HCT116 (cell line): ENCODE measurements around the gene IL1RN. TPM values are rescaled to one million over a fixed set of nuclear protein-coding genes. Genes with fewer than 3 reads are reported as not detected.

Experiments
- ATAC-seq: fragments of 200-7000 bp; cut with Tn5 transposase; 2 replicates; pipeline ENCODE4 v1.9.1; 2020; ENCODE audit warnings: mild to moderate bottlenecking, moderate library complexity
- BruUV-seq: library from RNA; stranded (reverse); fragments of 400-500 nt; replicated peaks from 2 replicates; lab custom pipeline; 2021; lab: Mats Ljungman, UMichigan
- CTCF ChIA-PET: fragments of 300-600 bp; sonication (Branson Sonifier 250); formaldehyde crosslinking; loops from one replicate; lab custom pipeline; 2021; ENCODE audit warnings: antibody characterized with exemption; lab: Charles Lee
- POLR2A ChIA-PET: fragments of 300-600, 350-600 bp; sonication (Branson Sonifier 250); formaldehyde crosslinking; loops from one replicate; lab custom pipeline; 2021; ENCODE audit warnings: antibody characterized with exemption; lab: Charles Lee
- RAD21 ChIA-PET, 2 experiments: fragments of 300-600 bp; sonication (Branson Sonifier 250); formaldehyde crosslinking; loops; one replicate each; lab custom pipeline; 2023; ENCODE audit warnings: low total read pairs in 2 of 2; ENCODE audit not compliant: uncharacterized antibody in 2 of 2, unreplicated experiment in 2 of 2, low non-redundant PET in 1 of 2; lab: Charles Lee
- DNase-seq: peaks from one replicate; pipeline ENCODE4 v3.0.0-alpha.2; 2010; ENCODE audit warnings: low read depth, low spot score
- H2AFZ ChIP-seq: fragments of 200-600 bp; shearing (Covaris generic), sonication (generic); 2 replicates; pipeline ENCODE4 v1.6.1; 2017; ENCODE audit warnings: low read depth, mixed run types, mixed read lengths, antibody characterized with exemption, low read length; ENCODE audit not compliant: poor library complexity, severe bottlenecking
- H3K27ac ChIP-seq: 2 replicates; pipeline ENCODE4 v1.5.1; 2012; ENCODE audit warnings: low read depth, low read length
- H3K27me3 ChIP-seq: fragments of 200-600 bp; sonication (generic); 2 replicates; pipeline ENCODE4 v1.6.1; 2016; ENCODE audit warnings: mixed run types, low read length, mixed read lengths; ENCODE audit not compliant: insufficient read depth
- H3K36me3 ChIP-seq, 2 experiments: fragments of 200-500 bp in 1 of 2; fragments of 200-600 bp in 1 of 2; sonication (Bioruptor generic) in 1 of 2; sonication (generic) in 1 of 2; 2 replicates each; pipeline versions ENCODE4 v1.5.1 to v1.6.1; 2014 to 2016; ENCODE audit warnings: low read length in 2 of 2, inconsistent platforms in 1 of 2, mixed read lengths in 1 of 2, mixed run types in 1 of 2; ENCODE audit not compliant: insufficient read depth in 2 of 2, control insufficient read depth in 1 of 2
- H3K4me1 ChIP-seq, 2 experiments: fragments of 200-600 bp in 1 of 2; sonication (generic) in 1 of 2; 2 replicates each; pipeline versions ENCODE4 v1.5.1 to v1.6.1; 2012 to 2017; ENCODE audit warnings: low read length in 2 of 2, inconsistent platforms in 1 of 2, mild to moderate bottlenecking in 1 of 2, mixed read lengths in 1 of 2, mixed run types in 1 of 2, moderate library complexity in 1 of 2; ENCODE audit not compliant: insufficient read depth in 2 of 2, control insufficient read depth in 1 of 2
- H3K4me2 ChIP-seq: fragments of 200-600 bp; sonication (generic); 2 replicates; pipeline ENCODE4 v1.6.1; 2017; ENCODE audit warnings: mixed run types, low read length, mixed read lengths
- H3K4me3 ChIP-seq, 2 experiments: fragments of 200-600 bp in 1 of 2; sonication (generic) in 1 of 2; replicated peaks in 1 of 2; 2 replicates each; pipeline ENCODE4 v1.5.1; 2011 to 2016; ENCODE audit warnings: low read length in 2 of 2, control low read depth in 1 of 2, low read depth in 1 of 2, mild to moderate bottlenecking in 1 of 2, mixed read lengths in 1 of 2, mixed run types in 1 of 2
- H3K79me2 ChIP-seq: fragments of 200-600 bp; sonication (generic); 2 replicates; pipeline ENCODE4 v1.6.1; 2017; ENCODE audit warnings: mild to moderate bottlenecking, mixed run types, low read length, moderate library complexity, mixed read lengths; ENCODE audit not compliant: insufficient read depth
- H3K9ac ChIP-seq: fragments of 200-600 bp; sonication (generic); 2 replicates; pipeline ENCODE4 v1.6.1; 2016; ENCODE audit warnings: low read length, mixed read lengths
- H3K9me2 ChIP-seq: fragments of 200-600 bp; sonication (generic), shearing (Covaris generic); 2 replicates; pipeline ENCODE4 v1.6.1; 2017; ENCODE audit warnings: mixed run types, mild to moderate bottlenecking, moderate library complexity; ENCODE audit not compliant: insufficient read depth
- H3K9me3 ChIP-seq, 2 experiments: fragments of 200-500 bp in 1 of 2; fragments of 200-600 bp in 1 of 2; sonication (Bioruptor generic) in 1 of 2; sonication (generic) in 1 of 2; 2 replicates each; pipeline ENCODE4 v1.6.1; 2014 to 2017; ENCODE audit warnings: low read length in 2 of 2, mixed read lengths in 2 of 2, inconsistent platforms in 1 of 2, low read depth in 1 of 2, mild to moderate bottlenecking in 1 of 2, mixed run types in 1 of 2, moderate library complexity in 1 of 2; ENCODE audit not compliant: control insufficient read depth in 1 of 2, insufficient read depth in 1 of 2
- H4K20me1 ChIP-seq: fragments of 200-600 bp; sonication (generic), shearing (Covaris generic); 2 replicates; pipeline ENCODE4 v1.6.1; 2017; ENCODE audit warnings: mixed run types, mild to moderate bottlenecking, moderate library complexity; ENCODE audit not compliant: insufficient read depth
- CBX3 ChIP-seq: IDR thresholded peaks from 2 replicates; pipeline ENCODE4 v1.6.1; 2012; ENCODE audit warnings: low read depth
- EGR1 ChIP-seq: IDR thresholded peaks from 2 replicates; pipeline ENCODE4 v1.6.1; 2012; ENCODE audit warnings: low read depth
- ELF1 ChIP-seq: IDR thresholded peaks from 2 replicates; pipeline ENCODE4 v1.6.1; 2012; ENCODE audit warnings: low read depth, borderline replicate concordance
- EZH2 ChIP-seq: fragments of 200-600 bp; sonication (generic); IDR thresholded peaks from 2 replicates; pipeline ENCODE4 v1.6.1; 2017; ENCODE audit warnings: antibody characterized with exemption, mixed run types
- EZH2phosphoT487 ChIP-seq: fragments of 200-600 bp; IDR thresholded peaks from 2 replicates; pipeline ENCODE4 v1.6.1; 2018; ENCODE audit warnings: antibody characterized with exemption, borderline replicate concordance
- POLR2A ChIP-seq: IDR thresholded peaks from 2 replicates; pipeline ENCODE4 v1.7.0; 2011; ENCODE audit warnings: borderline replicate concordance; ENCODE audit not compliant: insufficient read depth, insufficient read length; ENCODE audit errors: extremely low read depth
- RAD21 ChIP-seq: IDR thresholded peaks from 2 replicates; pipeline ENCODE4 v1.6.1; 2012; ENCODE audit warnings: low read depth, mild to moderate bottlenecking
- SP1 ChIP-seq: IDR thresholded peaks from 2 replicates; pipeline ENCODE4 v1.6.1; 2012; ENCODE audit warnings: low read depth
- YY1 ChIP-seq: IDR thresholded peaks from 2 replicates; pipeline ENCODE4 v1.6.1; 2011; ENCODE audit warnings: low read length, low read depth, moderate library complexity, mild to moderate bottlenecking; ENCODE audit not compliant: insufficient replicate concordance; ENCODE audit errors: extremely low read depth
- ZFX ChIP-seq: fragments of 450-650 bp; IDR thresholded peaks from 2 replicates; pipeline ENCODE4 v1.6.1; 2017
- intact Hi-C: fragments of 100-400 bp; cut with micrococcal nuclease; formaldehyde crosslinking; loops from 2 replicates; pipeline ENCODE4 v1.10.0; 2022
- total RNA-seq: library from RNA; stranded (reverse); gene quantifications from one replicate; pipeline ENCODE4 v1.2.1, GENCODE V29; 2021; ENCODE audit not compliant: unreplicated experiment
- TF ChIP-seq, protein P1 (sequence below), 3 experiments: fragments of 200-600 bp in 1 of 3; sonication (generic) in 1 of 3; IDR thresholded peaks in 2 of 3; conservative IDR thresholded peaks in 1 of 3; 2 replicates each; pipeline ENCODE4 v1.5.1; 2012 to 2017; ENCODE audit warnings: low read depth in 2 of 3, low read length in 2 of 3, antibody characterized with exemption in 1 of 3, borderline replicate concordance in 1 of 3, control low read depth in 1 of 3, mild to moderate bottlenecking in 1 of 3, mixed read lengths in 1 of 3, mixed run types in 1 of 3, moderate library complexity in 1 of 3; ENCODE audit not compliant: insufficient read depth in 1 of 3
- TF ChIP-seq, protein P2 (sequence below): IDR thresholded peaks from 2 replicates; pipeline ENCODE4 v1.6.1; 2012
- TF ChIP-seq, protein P3 (sequence below): IDR thresholded peaks from 2 replicates; pipeline ENCODE4 v1.6.1; 2011; ENCODE audit warnings: mild to moderate bottlenecking, low read length, moderate library complexity; ENCODE audit not compliant: insufficient replicate concordance; ENCODE audit errors: extremely low read depth
- TF ChIP-seq, protein P4 (sequence below): IDR thresholded peaks from 2 replicates; pipeline ENCODE4 v1.6.1; 2012

The IL1RN gene
- total RNA-seq, 1 experiment from 2014 or later = 0.25 TPM

DNA sequence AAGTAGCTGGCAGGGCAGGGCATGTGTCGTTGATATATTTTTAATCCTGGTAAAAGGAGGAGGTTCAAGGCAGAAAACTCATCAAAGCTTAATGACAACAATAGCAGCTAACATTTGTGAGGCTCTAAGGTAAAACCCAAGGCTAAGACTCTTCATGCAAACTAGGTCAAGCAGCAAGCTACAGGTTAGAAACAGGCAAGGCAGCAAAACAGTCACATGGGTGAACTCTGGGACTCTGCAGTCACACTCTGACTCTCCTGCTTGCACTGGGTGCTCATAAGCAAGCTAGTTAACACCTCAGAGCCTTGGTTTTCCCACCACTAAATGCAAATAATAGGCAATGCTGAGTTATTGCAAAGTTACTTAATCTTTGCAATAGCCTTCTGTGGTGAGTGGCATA lies 7.9 kb downstream of the IL1RN start (continued):
- TF ChIP-seq, protein P1, sequence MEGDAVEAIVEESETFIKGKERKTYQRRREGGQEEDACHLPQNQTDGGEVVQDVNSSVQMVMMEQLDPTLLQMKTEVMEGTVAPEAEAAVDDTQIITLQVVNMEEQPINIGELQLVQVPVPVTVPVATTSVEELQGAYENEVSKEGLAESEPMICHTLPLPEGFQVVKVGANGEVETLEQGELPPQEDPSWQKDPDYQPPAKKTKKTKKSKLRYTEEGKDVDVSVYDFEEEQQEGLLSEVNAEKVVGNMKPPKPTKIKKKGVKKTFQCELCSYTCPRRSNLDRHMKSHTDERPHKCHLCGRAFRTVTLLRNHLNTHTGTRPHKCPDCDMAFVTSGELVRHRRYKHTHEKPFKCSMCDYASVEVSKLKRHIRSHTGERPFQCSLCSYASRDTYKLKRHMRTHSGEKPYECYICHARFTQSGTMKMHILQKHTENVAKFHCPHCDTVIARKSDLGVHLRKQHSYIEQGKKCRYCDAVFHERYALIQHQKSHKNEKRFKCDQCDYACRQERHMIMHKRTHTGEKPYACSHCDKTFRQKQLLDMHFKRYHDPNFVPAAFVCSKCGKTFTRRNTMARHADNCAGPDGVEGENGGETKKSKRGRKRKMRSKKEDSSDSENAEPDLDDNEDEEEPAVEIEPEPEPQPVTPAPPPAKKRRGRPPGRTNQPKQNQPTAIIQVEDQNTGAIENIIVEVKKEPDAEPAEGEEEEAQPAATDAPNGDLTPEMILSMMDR (IDR thresholded peaks at IDR 0.05 in 2 of 3, conservative IDR thresholded peaks at IDR 0.05 in 1 of 3; ENCODE audit: borderline replicate concordance in 1 of 3, insufficient read depth in 1 of 3, low read depth in 2 of 3, low read length in 2 of 3) = no peak
- TF ChIP-seq POLR2A = no peak
- no peak for TF ChIP-seq EZH2
- TF ChIP-seq, protein P2, sequence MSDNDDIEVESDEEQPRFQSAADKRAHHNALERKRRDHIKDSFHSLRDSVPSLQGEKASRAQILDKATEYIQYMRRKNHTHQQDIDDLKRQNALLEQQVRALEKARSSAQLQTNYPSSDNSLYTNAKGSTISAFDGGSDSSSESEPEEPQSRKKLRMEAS = no peak
- no peak for TF ChIP-seq YY1
- TF ChIP-seq ZFX = no peak

GRCh38 chr2:113136828-113137775 lies 9.7 kb downstream of the IL1RN start:
- POLR2A ChIA-PET = interaction anchor here (1.7 to 2.6 kb wide), 2 partner anchors 19 to 62 kb away, joined by 7 to 11 read pairs; no protein-coding TSS in a partner anchor
- ATAC-seq = peak; percentile 63
- BruUV-seq = no TSS peak
- Histone ChIP-seq H3K36me3 (no peaks in the 10 kb centered on the region), H3K9me3 (no peaks in the 10 kb centered on the region), H3K27ac (no peak overlapping the region), H2AFZ (no peak overlapping the region), H3K4me3 (no peak overlapping the region), H3K79me2 (no peaks in the 10 kb centered on the region), H3K9me2 (no peaks in the 10 kb centered on the region), H3K9ac (no peak overlapping the region), H3K27me3 (no peaks in the 10 kb centered on the region), H3K4me2 (no peak overlapping the region), H4K20me1 (no peaks in the 10 kb centered on the region), H3K4me1 (peaks cover 0 to 21% of the 10 kb centered on the region in 2 experiments; a peak in 3 of 4 replicates)
- CTCF ChIA-PET = interaction anchor here (0.6 to 4.6 kb wide), 18 partner anchors 8 to 271 kb away, joined by 3 to 103 read pairs (median 4); no protein-coding TSS in a partner anchor
- RAD21 ChIA-PET = no interaction called here
- intact Hi-C loops = loop anchor here (5.0 kb wide), 1 partner anchor 255 kb away; no protein-coding TSS in a partner anchor
- TF ChIP-seq EZH2 (no peak), CBX3 (no peak), ELF1 (no peak), RAD21 (peak; percentile 75), SP1 (no peak), EGR1 (no peak), ZFX (no peak), EZH2phosphoT487 (no peak)
- TF ChIP-seq, protein P3, sequence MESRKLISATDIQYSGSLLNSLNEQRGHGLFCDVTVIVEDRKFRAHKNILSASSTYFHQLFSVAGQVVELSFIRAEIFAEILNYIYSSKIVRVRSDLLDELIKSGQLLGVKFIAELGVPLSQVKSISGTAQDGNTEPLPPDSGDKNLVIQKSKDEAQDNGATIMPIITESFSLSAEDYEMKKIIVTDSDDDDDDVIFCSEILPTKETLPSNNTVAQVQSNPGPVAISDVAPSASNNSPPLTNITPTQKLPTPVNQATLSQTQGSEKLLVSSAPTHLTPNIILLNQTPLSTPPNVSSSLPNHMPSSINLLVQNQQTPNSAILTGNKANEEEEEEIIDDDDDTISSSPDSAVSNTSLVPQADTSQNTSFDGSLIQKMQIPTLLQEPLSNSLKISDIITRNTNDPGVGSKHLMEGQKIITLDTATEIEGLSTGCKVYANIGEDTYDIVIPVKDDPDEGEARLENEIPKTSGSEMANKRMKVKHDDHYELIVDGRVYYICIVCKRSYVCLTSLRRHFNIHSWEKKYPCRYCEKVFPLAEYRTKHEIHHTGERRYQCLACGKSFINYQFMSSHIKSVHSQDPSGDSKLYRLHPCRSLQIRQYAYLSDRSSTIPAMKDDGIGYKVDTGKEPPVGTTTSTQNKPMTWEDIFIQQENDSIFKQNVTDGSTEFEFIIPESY = no peak
- TF ChIP-seq, protein P1 (IDR thresholded peaks at IDR 0.05 in 2 of 3, conservative IDR thresholded peaks at IDR 0.05 in 1 of 3; ENCODE audit: borderline replicate concordance in 1 of 3, insufficient read depth in 1 of 3, low read depth in 2 of 3, low read length in 2 of 3) = peak; percentile 59 to 82 (median 79); a peak in 5 of 6 replicates
- TF ChIP-seq, protein P4, sequence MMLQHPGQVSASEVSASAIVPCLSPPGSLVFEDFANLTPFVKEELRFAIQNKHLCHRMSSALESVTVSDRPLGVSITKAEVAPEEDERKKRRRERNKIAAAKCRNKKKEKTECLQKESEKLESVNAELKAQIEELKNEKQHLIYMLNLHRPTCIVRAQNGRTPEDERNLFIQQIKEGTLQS = no peak
- no peak for DNase-seq
